ENCODE results near the gene CSNK2A2.

The CSNK2A2 gene

GRCh38 chr16:58205276-58206036, 7.5 kb upstream of the CSNK2A2 start:
- no CpG with 5 or more reads among the region's 10 CpGs for WGBS (ENCODE audit: extremely low coverage, insufficient coverage, low lambda C conversion rate)
- H3K4me1 ChIP-seq (ENCODE audit: control insufficient read depth, low read depth, low read length), result no peaks in the 10 kb centered on the region

DNA sequence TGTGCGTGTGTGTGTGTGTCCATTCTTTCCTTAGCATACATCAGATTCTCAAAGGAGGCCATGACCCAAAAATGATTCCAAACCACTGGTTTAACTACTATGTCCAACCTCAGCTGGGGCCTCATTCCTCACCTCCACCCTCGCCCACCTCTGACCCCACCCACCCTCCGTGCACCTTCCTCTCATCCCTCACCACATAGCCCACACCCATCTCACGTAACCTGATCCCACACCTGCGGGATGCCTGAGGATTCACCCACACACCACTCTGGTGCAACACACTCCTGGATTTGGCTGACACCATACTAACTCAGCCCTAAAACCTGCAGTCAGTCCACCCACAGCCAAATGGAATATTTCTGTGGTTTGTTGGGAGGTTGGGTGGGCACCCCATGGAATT, 3.3 kb upstream of the CSNK2A2 start:
- Histone ChIP-seq H3K18ac (ENCODE audit: low read length) (no peak overlapping the region), H3K27ac (ENCODE audit: low read depth, low read length) (no peak overlapping the region), H3K23ac (ENCODE audit: low read length) (no peak overlapping the region), H3K4me3 (ENCODE audit: low read length) (no peak overlapping the region), H3K79me1 (ENCODE audit: low read length) (peaks cover 8% of the 10 kb centered on the region), H2BK15ac (replicated peaks; ENCODE audit: low read depth) (no peak overlapping the region), H3K4ac (ENCODE audit: low read depth, low read length) (no peak overlapping the region), H4K5ac (ENCODE audit: low read length) (no peak overlapping the region), H3K9ac (ENCODE audit: low read length) (no peak overlapping the region), H3K27me3 (ENCODE audit: insufficient read depth, low read length, poor library complexity) (no peaks in the 10 kb centered on the region), H2BK120ac (ENCODE audit: low read depth, low read length) (no peak overlapping the region), H3K4me2 (ENCODE audit: low read length) (no peak overlapping the region), H3K4me1 (ENCODE audit: control insufficient read depth, low read depth, low read length) (peaks cover 3% of the 10 kb centered on the region), H3K56ac (ENCODE audit: low read length) (no peak overlapping the region), H3K79me2 (ENCODE audit: control insufficient read depth, insufficient read depth, low read length) (peaks cover 12% of the 10 kb centered on the region), H4K8ac (ENCODE audit: low read depth, low read length) (no peak overlapping the region), H3K36me3 (ENCODE audit: control insufficient read depth, insufficient read depth, low read length) (no peaks in the 10 kb centered on the region), H2BK5ac (ENCODE audit: low read length) (no peak overlapping the region), H2AK5ac (ENCODE audit: low read length) (no peak overlapping the region)
- WGBS (ENCODE audit: extremely low coverage, insufficient coverage, low lambda C conversion rate), result no CpG with 5 or more reads among the region's 5 CpGs
- no peak for DNase-seq

More at GRCh38 chr16:58205276-58206036, 7.5 kb upstream of the CSNK2A2 start:
- H3K36me3 ChIP-seq (ENCODE audit: control insufficient read depth, insufficient read depth, low read length), result no peaks in the 10 kb centered on the region
- no peak overlapping the region for H4K5ac ChIP-seq (ENCODE audit: low read length)
- no peak overlapping the region for H3K56ac ChIP-seq (ENCODE audit: low read length)
- H3K23ac ChIP-seq (ENCODE audit: low read length), result no peak overlapping the region
- no peak overlapping the region for H3K4ac ChIP-seq (ENCODE audit: low read depth, low read length)
- H3K4me2 ChIP-seq (ENCODE audit: low read length), result no peak overlapping the region
- no peak overlapping the region for H2BK15ac ChIP-seq (replicated peaks; ENCODE audit: low read depth)
- no peak for DNase-seq
- no peak overlapping the region for H3K27ac ChIP-seq (ENCODE audit: low read depth, low read length)
- no peak overlapping the region for H4K8ac ChIP-seq (ENCODE audit: low read depth, low read length)
- H2BK120ac ChIP-seq (ENCODE audit: low read depth, low read length), result no peak overlapping the region
- H3K9ac ChIP-seq (ENCODE audit: low read length), result no peak overlapping the region
- H2BK5ac ChIP-seq (ENCODE audit: low read length), result no peak overlapping the region
- no peak overlapping the region for H3K4me3 ChIP-seq (ENCODE audit: low read length)
- no peaks in the 10 kb centered on the region for H3K79me2 ChIP-seq (ENCODE audit: control insufficient read depth, insufficient read depth, low read length)
- no peak overlapping the region for H3K18ac ChIP-seq (ENCODE audit: low read length)
- H3K27me3 ChIP-seq (ENCODE audit: insufficient read depth, low read length, poor library complexity), result no peaks in the 10 kb centered on the region
- H3K79me1 ChIP-seq (ENCODE audit: low read length), result no peaks in the 10 kb centered on the region
- no peak overlapping the region for H2AK5ac ChIP-seq (ENCODE audit: low read length)

DNA sequence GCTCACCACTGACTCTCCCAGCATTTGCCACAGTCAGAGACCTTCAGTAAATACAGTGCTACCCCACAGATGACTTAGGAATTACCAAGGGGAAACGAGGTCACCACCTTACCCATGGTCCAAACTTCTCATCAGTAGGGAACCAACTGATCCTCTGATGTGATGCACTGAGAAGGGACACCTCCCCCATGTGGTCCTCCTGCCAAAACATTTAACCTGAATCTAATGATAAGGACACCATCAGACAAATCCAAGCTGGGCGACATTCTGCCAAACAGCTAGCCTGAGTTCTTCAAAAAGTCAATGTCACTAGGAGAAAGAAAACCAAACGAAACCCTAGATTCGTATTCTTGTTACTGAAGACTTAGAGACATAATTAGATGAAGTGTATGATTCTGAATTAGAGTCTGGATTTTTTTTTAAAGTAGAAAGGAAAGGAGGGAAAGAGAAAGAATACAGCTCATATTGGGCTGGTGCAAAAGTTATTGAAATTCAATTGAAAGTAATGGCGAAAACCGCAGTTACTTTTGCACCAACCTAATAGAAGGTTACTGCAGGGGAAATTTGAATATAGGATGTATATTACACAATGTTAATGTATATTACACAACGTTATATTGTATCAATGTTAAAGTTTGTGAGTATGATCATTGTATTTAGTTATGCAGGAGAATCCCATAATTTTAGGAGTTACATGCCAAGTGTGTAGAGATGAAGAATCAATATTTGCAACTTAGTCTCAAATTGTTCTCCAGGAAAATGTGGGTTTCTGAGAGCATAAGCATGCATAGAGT, 2.3 kb upstream of the CSNK2A2 start:
- Histone ChIP-seq H3K18ac (ENCODE audit: low read length) (no peak overlapping the region), H3K4me3 (ENCODE audit: low read length) (no peak overlapping the region), H4K5ac (ENCODE audit: low read length) (no peak overlapping the region), H3K56ac (ENCODE audit: low read length) (no peak overlapping the region), H3K4me1 (ENCODE audit: control insufficient read depth, low read depth, low read length) (peaks cover 3% of the 10 kb centered on the region), H3K27me3 (ENCODE audit: insufficient read depth, low read length, poor library complexity) (no peaks in the 10 kb centered on the region), H3K9ac (ENCODE audit: low read length) (no peak overlapping the region), H3K36me3 (ENCODE audit: control insufficient read depth, insufficient read depth, low read length) (peaks cover under 1% of the 10 kb centered on the region), H3K27ac (ENCODE audit: low read depth, low read length) (no peak overlapping the region), H2BK120ac (ENCODE audit: low read depth, low read length) (no peak overlapping the region), H3K23ac (ENCODE audit: low read length) (no peak overlapping the region), H2BK5ac (ENCODE audit: low read length) (no peak overlapping the region), H3K4me2 (ENCODE audit: low read length) (no peak overlapping the region), H2BK15ac (replicated peaks; ENCODE audit: low read depth) (no peak overlapping the region), H3K79me1 (ENCODE audit: low read length) (peaks cover 8% of the 10 kb centered on the region), H4K8ac (ENCODE audit: low read depth, low read length) (no peak overlapping the region), H3K79me2 (ENCODE audit: control insufficient read depth, insufficient read depth, low read length) (peaks cover 15% of the 10 kb centered on the region), H2AK5ac (ENCODE audit: low read length) (no peak overlapping the region), H3K4ac (ENCODE audit: low read depth, low read length) (no peak overlapping the region)
- no CpG with 5 or more reads among the region's 7 CpGs for WGBS (ENCODE audit: extremely low coverage, insufficient coverage, low lambda C conversion rate)
- DNase-seq, result no peak

DNA sequence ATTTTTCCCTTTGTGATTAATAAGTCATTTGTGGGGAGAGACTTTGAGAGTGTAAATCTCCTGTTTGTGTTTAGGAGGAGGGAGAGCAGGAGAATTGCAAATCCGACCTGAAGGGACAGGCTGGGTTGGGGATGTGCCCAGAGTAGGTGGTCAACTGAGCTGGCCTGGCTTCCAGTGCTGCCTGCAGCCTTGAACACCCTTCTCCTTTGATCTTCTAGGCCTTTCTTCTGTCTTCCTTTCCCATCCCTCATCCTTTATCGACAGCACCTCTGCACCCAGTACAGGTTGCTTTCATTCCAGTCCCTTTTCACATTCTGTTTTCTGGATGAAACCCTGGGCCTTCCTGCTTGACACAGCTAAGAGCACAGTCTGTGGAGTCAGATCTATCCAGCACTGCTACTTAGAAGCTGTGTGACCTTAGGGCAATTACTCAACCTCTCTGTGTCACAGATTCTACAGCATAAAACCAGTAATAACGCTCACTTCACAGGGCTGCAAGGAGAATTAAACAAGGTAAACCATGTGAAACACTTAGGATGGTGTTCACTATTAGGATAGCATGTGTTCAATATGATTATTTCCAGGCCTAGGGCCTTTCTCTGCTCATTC, 1.0 kb upstream of the CSNK2A2 start:
- WGBS (ENCODE audit: extremely low coverage, insufficient coverage, low lambda C conversion rate), result no CpG with 5 or more reads among the region's 3 CpGs
- Histone ChIP-seq H3K27me3 (ENCODE audit: insufficient read depth, low read length, poor library complexity) (no peaks in the 10 kb centered on the region), H4K5ac (ENCODE audit: low read length) (no peak overlapping the region), H3K27ac (ENCODE audit: low read depth, low read length) (no peak overlapping the region), H3K4me2 (ENCODE audit: low read length) (no peak overlapping the region), H2BK15ac (replicated peaks; ENCODE audit: low read depth) (no peak overlapping the region), H3K36me3 (ENCODE audit: control insufficient read depth, insufficient read depth, low read length) (peaks cover 6% of the 10 kb centered on the region), H2BK120ac (ENCODE audit: low read depth, low read length) (no peak overlapping the region), H3K4me1 (ENCODE audit: control insufficient read depth, low read depth, low read length) (peaks cover 3% of the 10 kb centered on the region), H3K9ac (ENCODE audit: low read length) (peak overlapping the region; percentile 82), H4K8ac (ENCODE audit: low read depth, low read length) (no peak overlapping the region), H3K56ac (ENCODE audit: low read length) (peak overlapping the region; percentile 96), H3K4ac (ENCODE audit: low read depth, low read length) (no peak overlapping the region), H3K79me2 (ENCODE audit: control insufficient read depth, insufficient read depth, low read length) (peaks cover 19% of the 10 kb centered on the region), H3K79me1 (ENCODE audit: low read length) (peaks cover 9% of the 10 kb centered on the region), H3K4me3 (ENCODE audit: low read length) (no peak overlapping the region), H2BK5ac (ENCODE audit: low read length) (no peak overlapping the region), H2AK5ac (ENCODE audit: low read length) (no peak overlapping the region), H3K18ac (ENCODE audit: low read length) (no peak overlapping the region), H3K23ac (ENCODE audit: low read length) (peak overlapping the region; percentile 89)
- peak; percentile 23 for DNase-seq

DNA sequence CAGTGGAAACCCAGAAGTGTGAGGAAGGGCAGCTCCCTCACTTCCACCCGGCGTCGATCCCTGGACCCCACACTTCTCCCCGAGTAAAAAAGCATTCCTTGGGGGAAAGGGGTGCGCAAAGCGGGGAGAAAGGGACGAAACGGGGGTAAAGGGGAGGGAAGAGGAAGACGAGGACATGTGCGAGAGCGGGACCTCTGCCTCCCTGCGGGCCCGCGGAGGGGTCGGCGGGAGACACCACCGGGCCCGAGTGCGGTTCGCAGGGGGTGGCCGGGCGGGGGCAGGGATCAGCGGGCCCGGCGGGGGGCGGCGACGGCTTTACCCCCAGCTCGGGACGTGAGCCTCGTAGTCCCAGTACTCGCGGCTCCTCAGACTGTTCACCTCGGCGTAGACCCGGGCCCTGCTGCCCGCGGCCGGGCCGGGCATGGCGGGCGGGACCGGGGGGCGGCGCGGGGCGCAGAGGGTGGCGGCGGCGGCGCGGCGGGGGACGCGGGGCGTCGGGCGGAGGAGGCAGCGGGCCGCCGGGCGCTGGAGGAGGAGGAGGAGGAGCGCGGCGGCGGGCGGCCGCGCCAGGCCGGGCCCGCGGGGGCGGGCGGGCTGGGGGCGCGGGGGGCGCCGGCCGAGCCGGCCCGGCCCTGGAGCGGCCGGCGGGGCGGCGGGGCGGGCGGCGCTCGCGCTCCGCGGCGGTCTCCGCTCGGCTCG, 443 bp downstream of the CSNK2A2 start:
- H3K4me1 ChIP-seq (ENCODE audit: control insufficient read depth, low read depth, low read length), result peaks cover 3% of the 10 kb centered on the region
- H3K9ac ChIP-seq (ENCODE audit: low read length), result peak overlapping the region; percentile 97
- H3K4me2 ChIP-seq (ENCODE audit: low read length), result peak overlapping the region; percentile 98
- no peaks in the 10 kb centered on the region for H3K27me3 ChIP-seq (ENCODE audit: insufficient read depth, low read length, poor library complexity)
- no CpG with 5 or more reads among the region's 97 CpGs for WGBS (ENCODE audit: extremely low coverage, insufficient coverage, low lambda C conversion rate)
- DNase-seq, result peak; percentile 13
- no peak overlapping the region for H3K27ac ChIP-seq (ENCODE audit: low read depth, low read length)
- no peak overlapping the region for H2BK15ac ChIP-seq (replicated peaks; ENCODE audit: low read depth)
- no peak overlapping the region for H2AK5ac ChIP-seq (ENCODE audit: low read length)
- H3K4ac ChIP-seq (ENCODE audit: low read depth, low read length), result peak overlapping the region; percentile 76
- no peak overlapping the region for H4K5ac ChIP-seq (ENCODE audit: low read length)
- H2BK5ac ChIP-seq (ENCODE audit: low read length), result no peak overlapping the region
- H3K79me2 ChIP-seq (ENCODE audit: control insufficient read depth, insufficient read depth, low read length), result peaks cover 21% of the 10 kb centered on the region
- H3K23ac ChIP-seq (ENCODE audit: low read length), result peak overlapping the region; percentile 75
- peaks cover 11% of the 10 kb centered on the region for H3K79me1 ChIP-seq (ENCODE audit: low read length)
- peak overlapping the region; percentile 93 for H4K8ac ChIP-seq (ENCODE audit: low read depth, low read length)
- H3K56ac ChIP-seq (ENCODE audit: low read length), result peak overlapping the region; percentile 94
- peak overlapping the region; percentile 84 for H2BK120ac ChIP-seq (ENCODE audit: low read depth, low read length)
- peak overlapping the region; percentile 92 for H3K4me3 ChIP-seq (ENCODE audit: low read length)
- peaks cover 6% of the 10 kb centered on the region for H3K36me3 ChIP-seq (ENCODE audit: control insufficient read depth, insufficient read depth, low read length)
- H3K18ac ChIP-seq (ENCODE audit: low read length), result peak overlapping the region; percentile 98
